GM23248 (cell line): ENCODE data around the gene TMEM40. TPM values are rescaled to one million over a fixed set of nuclear protein-coding genes. Genes with fewer than 3 reads are reported as not detected.
"Not testable (repeated sequence)": the region's sequence is repeated elsewhere in the genome, so short reads cannot be mapped to it uniquely, and the experiment has no call there.

Source experiments
- DNase-seq: peaks from one replicate; pipeline ENCODE4 v3.0.0-alpha.2; 2015
- H2AFZ ChIP-seq: fragments of 200-600 bp; sonication (generic); 2 replicates; pipeline ENCODE4 v1.6.1; 2016; ENCODE audit warnings: antibody characterized with exemption
- H3F3A ChIP-seq: fragments of 200-600 bp; sonication (generic); 2 replicates; pipeline ENCODE4 v1.6.1; 2016; ENCODE audit warnings: mild to moderate bottlenecking, antibody characterized with exemption, mixed run types; ENCODE audit not compliant: insufficient read depth
- H3K27ac ChIP-seq: fragments of 200-600 bp; sonication (generic); 2 replicates; pipeline ENCODE4 v1.5.1; 2016; ENCODE audit warnings: mild to moderate bottlenecking
- H3K27me3 ChIP-seq: fragments of 200-600 bp; sonication (generic); replicated peaks from 2 replicates; pipeline ENCODE4 v1.6.1; 2016; ENCODE audit warnings: mild to moderate bottlenecking; ENCODE audit not compliant: insufficient read depth
- H3K36me3 ChIP-seq: fragments of 200-600 bp; sonication (generic); 2 replicates; pipeline ENCODE4 v1.6.1; 2016; ENCODE audit warnings: low read depth, mild to moderate bottlenecking
- H3K4me1 ChIP-seq: fragments of 200-600 bp; sonication (generic); 2 replicates; pipeline ENCODE4 v1.6.1; 2016; ENCODE audit warnings: mild to moderate bottlenecking; ENCODE audit not compliant: insufficient read depth
- H3K4me2 ChIP-seq: fragments of 200-600 bp; sonication (generic); one replicate; pipeline ENCODE4 v1.6.1; 2016; ENCODE audit warnings: mild to moderate bottlenecking; ENCODE audit not compliant: unreplicated experiment
- H3K4me3 ChIP-seq: fragments of 200-600 bp; sonication (generic); 2 replicates; pipeline ENCODE4 v1.5.1; 2016; ENCODE audit warnings: mild to moderate bottlenecking
- H3K79me2 ChIP-seq: fragments of 200-600 bp; sonication (generic); 2 replicates; pipeline ENCODE4 v1.6.1; 2016; ENCODE audit warnings: mild to moderate bottlenecking; ENCODE audit not compliant: insufficient read depth
- H3K9ac ChIP-seq: fragments of 200-600 bp; sonication (generic); 2 replicates; pipeline ENCODE4 v1.6.1; 2016; ENCODE audit warnings: mild to moderate bottlenecking
- H3K9me2 ChIP-seq: fragments of 200-600 bp; sonication (generic); 2 replicates; pipeline ENCODE4 v1.6.1; 2016; ENCODE audit warnings: mixed run types, mild to moderate bottlenecking, moderate library complexity; ENCODE audit not compliant: insufficient read depth
- H3K9me3 ChIP-seq: fragments of 200-600 bp; sonication (generic); one replicate; pipeline ENCODE4 v1.6.1; 2017; ENCODE audit warnings: low read depth
- H4K20me1 ChIP-seq: fragments of 200-600 bp; sonication (generic); 2 replicates; pipeline ENCODE4 v1.6.0; 2016; ENCODE audit not compliant: insufficient read depth
- EZH2 ChIP-seq: fragments of 200-600 bp; sonication (generic); IDR thresholded peaks from 2 replicates; pipeline ENCODE4 v1.6.1; 2018; ENCODE audit warnings: antibody characterized with exemption, mild to moderate bottlenecking; ENCODE audit not compliant: insufficient read depth, poor library complexity, severe bottlenecking
- EZH2phosphoT487 ChIP-seq: fragments of 200-600 bp; sonication (generic); IDR thresholded peaks from 2 replicates; pipeline ENCODE4 v1.6.1; 2018; ENCODE audit warnings: antibody characterized with exemption, moderate library complexity, mild to moderate bottlenecking, low read depth; ENCODE audit not compliant: insufficient read depth
- whole genome bisulfite sequencing, 2 experiments: methylation state at CpG; one replicate each; pipeline ENCODE4 v1.1.6; 2015 to 2017; ENCODE audit warnings: low lambda C conversion rate in 2 of 2, low coverage in 1 of 2; ENCODE audit errors: missing lambda C conversion rate in 2 of 2; 5-methylcytosine and 5-hydroxymethylcytosine counted together
- in situ Hi-C: fragments of 300-500 bp; cut with MboI; formaldehyde crosslinking; loops from 2 replicates; pipeline ENCODE4 v1.15.0; 2020
- polyA plus RNA-seq: library from polyadenylated mRNA; unstranded; fragments of >200 nt; fragmentation: Nextera tagmentation; extraction: Ambion mirVana; gene quantifications from 2 replicates; pipeline ENCODE4 v1.2.1, GENCODE V29; 2016
- total RNA-seq: library from RNA; depleted of rRNA; stranded (reverse); fragments of >200 nt; shearing (Covaris generic); gene quantifications from 2 replicates; pipeline ENCODE4 v1.2.3, GENCODE V29; 2014

TMEM40 gene
- total and polyA plus RNA-seq, 2 experiments from 2014 or later: not detected

DNA sequence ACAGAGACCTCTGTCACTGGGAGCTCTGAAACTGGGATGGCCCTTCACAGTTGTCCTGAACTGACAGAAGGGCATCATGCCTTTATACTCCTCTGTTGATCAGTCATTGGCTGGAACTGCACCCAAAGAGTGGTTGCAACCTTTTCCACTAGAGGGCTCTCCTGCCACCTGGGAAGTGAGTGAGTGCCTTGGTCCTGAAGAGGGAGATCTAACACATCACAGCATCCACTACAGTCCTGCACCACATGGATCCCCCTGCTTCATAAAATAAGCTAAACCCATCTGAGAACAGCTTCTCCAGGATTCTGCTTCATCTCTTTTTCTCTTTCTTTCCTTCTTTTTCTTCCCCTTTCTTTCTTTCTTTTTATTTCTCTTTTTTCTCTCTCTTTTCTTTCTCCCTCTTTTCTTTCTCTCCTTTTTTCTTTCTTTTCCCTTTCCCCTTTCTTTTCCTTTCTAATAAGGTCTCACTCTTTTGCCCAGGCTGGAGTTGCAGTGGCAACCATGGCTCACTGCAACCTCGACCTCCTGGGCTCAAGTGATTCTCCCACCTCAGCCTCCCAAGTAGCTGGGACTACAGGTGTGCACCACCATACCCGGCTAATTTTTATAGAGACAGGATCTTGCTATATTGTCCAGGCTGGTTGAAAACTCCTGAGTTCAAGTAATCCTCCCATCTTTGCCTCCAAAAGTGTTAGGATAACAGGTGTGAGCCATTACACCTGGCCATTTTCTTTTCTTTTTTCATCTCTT lies 52.4 kb downstream of the TMEM40 start:
- H3K79me2 ChIP-seq: no peaks in the 10 kb centered on the region
- 71 to 72% methylated on average over 2 of the region's 2 CpGs for WGBS, 2 experiments
- DNase-seq: peak; percentile 85
- H3K4me3 ChIP-seq: no peak overlapping the region
- H3K27me3 ChIP-seq: no peaks in the 10 kb centered on the region
- H3K9ac ChIP-seq: no peak overlapping the region
- no peak overlapping the region for H2AFZ ChIP-seq
- H3K9me3 ChIP-seq: no peaks in the 10 kb centered on the region
- TF ChIP-seq EZH2phosphoT487 (no peak), EZH2 (no peak)
- in situ Hi-C loops: no loop called here
- H3K4me1 ChIP-seq: peaks cover 33% of the 10 kb centered on the region
- no peaks in the 10 kb centered on the region for H3K9me2 ChIP-seq
- H3F3A ChIP-seq: peaks cover 18% of the 10 kb centered on the region
- H3K27ac ChIP-seq: no peak overlapping the region
- no peak overlapping the region for H3K4me2 ChIP-seq
- no peaks in the 10 kb centered on the region for H3K36me3 ChIP-seq
- H4K20me1 ChIP-seq: no peaks in the 10 kb centered on the region

DNA sequence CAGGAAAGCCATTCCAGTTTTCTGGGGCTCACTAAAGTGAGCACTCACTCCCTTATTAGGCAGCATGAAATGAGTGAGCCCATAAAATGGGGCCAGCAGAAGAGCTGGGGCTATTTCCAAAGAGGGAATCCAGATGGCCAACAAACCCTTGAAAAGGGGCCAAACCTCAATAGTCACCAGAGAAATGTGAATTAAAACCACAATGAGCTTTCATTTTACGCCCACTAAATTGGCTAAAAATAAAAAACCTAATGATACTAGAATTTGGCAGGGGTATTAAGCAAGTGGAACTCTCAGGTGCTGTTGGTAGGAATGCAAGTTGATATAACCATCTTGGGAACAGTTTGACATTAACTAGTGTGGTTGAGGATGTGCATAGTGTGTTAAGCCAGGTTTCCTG lies 53.1 kb downstream of the TMEM40 start:
- Histone ChIP-seq H4K20me1 (no peaks in the 10 kb centered on the region), H3K4me3 (no peak overlapping the region), H3K27me3 (no peaks in the 10 kb centered on the region), H3K4me1 (peaks cover 33% of the 10 kb centered on the region), H3K36me3 (no peaks in the 10 kb centered on the region), H2AFZ (no peak overlapping the region), H3K27ac (no peak overlapping the region), H3K9me3 (no peaks in the 10 kb centered on the region), H3K79me2 (no peaks in the 10 kb centered on the region), H3F3A (peaks cover 18% of the 10 kb centered on the region), H3K4me2 (no peak overlapping the region), H3K9me2 (no peaks in the 10 kb centered on the region), H3K9ac (no peak overlapping the region)
- DNase-seq: peak; percentile 89
- TF ChIP-seq EZH2 (no peak), EZH2phosphoT487 (peak; percentile 40; the same call in 1 of the 2 replicates)
- WGBS, 2 experiments: 0% methylated on average over 1 of the region's 1 CpG
- in situ Hi-C loops: no loop called here

DNA sequence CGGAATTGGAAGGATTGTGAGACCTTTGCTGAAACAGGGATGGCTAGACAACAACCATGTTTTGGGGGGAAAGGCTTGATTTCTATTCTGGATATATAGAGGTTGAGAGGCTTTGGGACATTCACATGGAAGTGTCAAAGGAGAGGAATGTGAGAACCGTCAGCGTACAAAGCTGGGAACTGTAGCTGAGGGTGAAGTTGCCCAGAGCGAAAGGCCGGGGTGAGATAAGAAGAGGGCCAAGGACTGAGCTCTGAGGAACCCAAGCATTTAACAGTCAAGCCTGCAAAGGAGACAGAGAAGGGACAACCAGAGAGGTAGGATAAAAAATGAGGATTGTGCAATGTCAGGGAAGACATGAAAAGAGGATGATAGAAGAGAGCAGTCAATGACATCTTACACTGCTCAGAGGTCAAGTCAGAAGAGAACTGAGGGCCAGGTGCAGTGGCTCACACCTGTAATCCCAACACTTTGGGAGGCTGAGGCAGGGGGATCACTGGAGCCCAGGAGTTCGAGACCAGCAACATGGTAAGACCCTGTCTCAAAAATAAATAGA lies 53.6 kb downstream of the TMEM40 start:
- H3K9ac ChIP-seq: no peak overlapping the region
- H3K9me2 ChIP-seq: no peaks in the 10 kb centered on the region
- H4K20me1 ChIP-seq: no peaks in the 10 kb centered on the region
- no peak overlapping the region for H3K4me3 ChIP-seq
- no peaks in the 10 kb centered on the region for H3K36me3 ChIP-seq
- peaks cover 33% of the 10 kb centered on the region for H3K4me1 ChIP-seq
- H3K27me3 ChIP-seq: no peaks in the 10 kb centered on the region
- 84 to 85% methylated on average over 6 of the region's 6 CpGs for WGBS, 2 experiments
- H3F3A ChIP-seq: peaks cover 18% of the 10 kb centered on the region
- TF ChIP-seq EZH2phosphoT487: no peak
- TF ChIP-seq EZH2: no peak
- no peak for DNase-seq
- H3K4me2 ChIP-seq: no peak overlapping the region
- no peak overlapping the region for H3K27ac ChIP-seq
- no peaks in the 10 kb centered on the region for H3K9me3 ChIP-seq
- no peak overlapping the region for H2AFZ ChIP-seq
- no peaks in the 10 kb centered on the region for H3K79me2 ChIP-seq
- in situ Hi-C loops: no loop called here

DNA sequence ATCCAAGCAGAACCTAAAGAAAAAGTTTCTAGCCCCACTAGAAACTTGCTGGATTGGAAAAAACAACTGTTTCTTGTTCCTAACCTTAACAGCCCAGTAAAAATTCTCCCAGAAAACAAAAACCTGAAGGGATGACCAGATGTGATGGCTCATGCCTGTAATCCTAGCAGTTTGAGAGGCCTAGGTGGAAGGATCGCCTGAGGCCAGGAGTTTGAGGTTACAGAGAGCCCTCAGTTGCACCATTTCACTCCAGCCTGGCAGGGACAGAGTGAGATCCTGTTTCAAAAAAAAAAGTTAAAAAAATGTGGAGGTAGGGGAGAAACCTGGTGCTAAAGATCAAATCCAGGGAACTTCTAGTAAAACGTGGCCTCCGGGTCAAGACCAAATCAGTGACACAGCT lies 56.6 kb downstream of the TMEM40 start:
- H3K27me3 ChIP-seq: no peaks in the 10 kb centered on the region
- 93 to 98% methylated on average over 3 of the region's 3 CpGs for WGBS, 2 experiments
- no peak overlapping the region for H3K4me3 ChIP-seq
- H3K9me2 ChIP-seq: no peaks in the 10 kb centered on the region
- H4K20me1 ChIP-seq: no peaks in the 10 kb centered on the region
- H3K9me3 ChIP-seq: no peaks in the 10 kb centered on the region
- H2AFZ ChIP-seq: no peak overlapping the region
- H3K79me2 ChIP-seq: no peaks in the 10 kb centered on the region
- in situ Hi-C loops: no loop called here
- DNase-seq: no peak
- no peak overlapping the region for H3K27ac ChIP-seq
- peaks cover 18% of the 10 kb centered on the region for H3F3A ChIP-seq
- H3K4me2 ChIP-seq: no peak overlapping the region
- H3K36me3 ChIP-seq: no peaks in the 10 kb centered on the region
- TF ChIP-seq EZH2phosphoT487: no peak
- no peak for TF ChIP-seq EZH2
- peaks cover 20% of the 10 kb centered on the region for H3K4me1 ChIP-seq
- H3K9ac ChIP-seq: no peak overlapping the region

GRCh38 chr3:12701601-12702000 lies 57.5 kb downstream of the TMEM40 start:
- H3K4me3 ChIP-seq, DNase-seq, H3K9ac ChIP-seq, H3K79me2 ChIP-seq, H3K4me2 ChIP-seq, H3K27ac ChIP-seq, H3K9me2 ChIP-seq, in situ Hi-C loops, H3K27me3 ChIP-seq, H2AFZ ChIP-seq, H3K36me3 ChIP-seq, H4K20me1 ChIP-seq, H3K9me3 ChIP-seq: not testable (repeated sequence)
- peaks cover 16% of the 10 kb centered on the region for H3K4me1 ChIP-seq
- WGBS, 2 experiments: 87 to 98% methylated on average over 8 to 10 of the region's 10 CpGs
- peaks cover 12% of the 10 kb centered on the region for H3F3A ChIP-seq
